Transverse colon (tissue), 4 donors: ENCODE data around the gene NT5DC1. TPM values are rescaled to one million over a fixed set of nuclear protein-coding genes. Genes with fewer than 3 reads are reported as not detected.

ENCODE experiments used
- DNase-seq: peaks from one replicate; pipeline ENCODE4 v3.0.0-alpha.2; 2019
- H3K27ac ChIP-seq, 4 donors: fragments of 200-600 bp; sonication (generic); 2 replicates each; pipeline ENCODE4 v1.5.1; 2016 to 2018; ENCODE audit warnings: inconsistent platforms in 4 of 4
- H3K27me3 ChIP-seq: fragments of 200-600 bp; sonication (generic); 2 replicates; pipeline ENCODE4 v1.5.1; 2017; ENCODE audit warnings: inconsistent platforms
- H3K36me3 ChIP-seq, 4 donors: fragments of 200-600 bp; sonication (generic); 2 replicates each; pipeline ENCODE4 v1.5.1; 2017 to 2019; ENCODE audit warnings: inconsistent platforms in 4 of 4
- H3K4me1 ChIP-seq, 4 donors: fragments of 200-600 bp; sonication (generic); 2 replicates each; pipeline ENCODE4 v1.5.1; 2017 to 2020; ENCODE audit warnings: inconsistent platforms in 4 of 4
- H3K4me3 ChIP-seq, 4 donors: fragments of 200-600 bp; sonication (generic); 1 replicate in 1 of 4; 2 replicates in 3 of 4; pipeline versions ENCODE4 v1.5.1 to v1.6.1; 2017 to 2019; ENCODE audit warnings: inconsistent platforms in 4 of 4
- H3K9me3 ChIP-seq, 2 donors: fragments of 200-600 bp; sonication (generic); 2 replicates each; pipeline ENCODE4 v1.5.1; 2017 to 2019; ENCODE audit warnings: inconsistent platforms in 2 of 2
- EP300 ChIP-seq: sonication (generic); formaldehyde crosslinking; IDR thresholded peaks from one replicate; pipeline ENCODE4 v1.6.1; 2017; ENCODE audit warnings: antibody characterized with exemption, low read depth
- POLR2A ChIP-seq: fragments of 450-650 bp; IDR thresholded peaks from one replicate; pipeline ENCODE4 v1.6.1; 2016; ENCODE audit warnings: antibody characterized with exemption, mild to moderate bottlenecking, moderate library complexity
- POLR2AphosphoS5 ChIP-seq, 3 donors: sonication (generic); formaldehyde crosslinking; IDR thresholded peaks; one replicate each; pipeline ENCODE4 v1.6.1; 2016; ENCODE audit warnings: antibody characterized with exemption in 3 of 3
- WGBS, 2 donors: methylation state at CpG; one replicate each; pipeline ENCODE4 v1.1.5; 2018; ENCODE audit warnings: low coverage in 1 of 2; 5-methylcytosine and 5-hydroxymethylcytosine counted together
- in situ Hi-C, 4 donors: fragments of 200-750 bp; cut with MboI; loops; one replicate each; pipeline versions ENCODE4 v1.15.0 to v1.15.1; 2017; ENCODE audit warnings: low sequenced_read_pairs in 3 of 4, low pct_ligation_motif_present in 1 of 4, low pct_unique_long_range_greater_than_20kb in 1 of 4
- intact Hi-C: fragments of 100-400 bp; cut with DNase I; formaldehyde crosslinking; loops from one replicate; pipeline ENCODE4 v1.15.1; 2023; ENCODE audit warnings: low total_unique reads
- total RNA-seq, 4 donors: library from RNA; depleted of rRNA; stranded (reverse); fragments of >200 nt; gene quantifications; one replicate each; pipeline ENCODE4 v1.1.0, GENCODE V29; 2016
- TF ChIP-seq, protein P1 (sequence below), 5 experiments: fragments of 200-600 bp in 3 of 5; fragments of 450-650 bp in 2 of 5; sonication (generic) in 3 of 5; IDR thresholded peaks; 1 replicate in 2 of 5; 2 replicates in 3 of 5; pipeline ENCODE4 v1.5.1; 2016 to 2017; ENCODE audit warnings: antibody characterized with exemption in 5 of 5, inconsistent platforms in 3 of 5, mild to moderate bottlenecking in 2 of 5, moderate library complexity in 1 of 5

NT5DC1 gene
- total RNA-seq, 4 donors from 2014 or later = 5.4 to 18.6 (median 12.4) TPM

GRCh38 chr6:116278481-116278829 is 177.8 kb downstream of the NT5DC1 start:
- intact Hi-C loops = no loop called here
- Histone ChIP-seq H3K4me1 (peaks cover 3 to 53% (median 41%) of the 10 kb centered on the region in 4 donors), H3K27me3 (no peaks in the 10 kb centered on the region), H3K36me3 (peaks cover 0 to 8% (median 2%) of the 10 kb centered on the region in 4 donors), H3K9me3 (no peaks in the 10 kb centered on the region), H3K4me3 (peak overlapping the region; percentile 47 to 86 (median 81)), H3K27ac (peak overlapping the region; percentile 96 to 99 (median 98))
- no peak for DNase-seq
- WGBS, 2 donors = 80% methylated on average over 11 of the region's 11 CpGs; no CpG with 5 or more reads in 1 of the 2 donors
- in situ Hi-C loops = loop anchor here in 2 of 4 donors (10.0 to 25.0 kb wide), 3 partner anchors 134 to 384 kb away; partner anchors contain the start of gene ZUP1 (in 1 of the 2)
- TF ChIP-seq POLR2A (no peak), EP300 (no peak), POLR2AphosphoS5 (IDR thresholded peaks at IDR 0.05) (no peak)

DNA sequence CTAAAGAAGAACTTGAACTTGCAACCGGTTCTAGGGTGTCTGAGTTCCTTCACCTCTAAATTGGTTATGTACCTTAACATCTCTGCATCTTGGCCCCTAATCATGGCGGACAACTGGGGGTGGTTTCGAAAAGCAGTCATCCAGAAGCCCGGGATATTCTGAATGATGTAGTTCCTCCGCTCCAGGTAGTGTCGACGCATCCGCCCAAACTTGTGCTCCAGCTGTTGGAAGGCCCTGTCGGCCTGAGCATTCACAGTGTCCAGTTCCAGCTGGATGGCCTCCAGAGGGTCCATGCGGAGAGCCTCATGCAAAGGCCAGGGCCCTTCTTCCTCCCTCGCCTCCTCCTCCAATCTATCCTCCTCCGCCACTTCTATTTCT is 178.2 kb downstream of the NT5DC1 start:
- intact Hi-C loops (no loop called here), in situ Hi-C loops (loop anchor here in 2 of 4 donors (10.0 to 25.0 kb wide), 3 partner anchors 133 to 383 kb away; partner anchors contain the start of gene ZUP1 (in 1 of the 2))
- Histone ChIP-seq H3K36me3 (peaks cover 0 to 5% (median 2%) of the 10 kb centered on the region in 4 donors), H3K4me3 (peak overlapping the region; percentile 47 to 86 (median 81)), H3K27me3 (no peaks in the 10 kb centered on the region), H3K27ac (peak overlapping the region; percentile 96 to 99 (median 98)), H3K4me1 (peaks cover 3 to 53% (median 41%) of the 10 kb centered on the region in 4 donors), H3K9me3 (no peaks in the 10 kb centered on the region)
- TF ChIP-seq POLR2AphosphoS5 (IDR thresholded peaks at IDR 0.05) = no peak
- TF ChIP-seq, protein P1, sequence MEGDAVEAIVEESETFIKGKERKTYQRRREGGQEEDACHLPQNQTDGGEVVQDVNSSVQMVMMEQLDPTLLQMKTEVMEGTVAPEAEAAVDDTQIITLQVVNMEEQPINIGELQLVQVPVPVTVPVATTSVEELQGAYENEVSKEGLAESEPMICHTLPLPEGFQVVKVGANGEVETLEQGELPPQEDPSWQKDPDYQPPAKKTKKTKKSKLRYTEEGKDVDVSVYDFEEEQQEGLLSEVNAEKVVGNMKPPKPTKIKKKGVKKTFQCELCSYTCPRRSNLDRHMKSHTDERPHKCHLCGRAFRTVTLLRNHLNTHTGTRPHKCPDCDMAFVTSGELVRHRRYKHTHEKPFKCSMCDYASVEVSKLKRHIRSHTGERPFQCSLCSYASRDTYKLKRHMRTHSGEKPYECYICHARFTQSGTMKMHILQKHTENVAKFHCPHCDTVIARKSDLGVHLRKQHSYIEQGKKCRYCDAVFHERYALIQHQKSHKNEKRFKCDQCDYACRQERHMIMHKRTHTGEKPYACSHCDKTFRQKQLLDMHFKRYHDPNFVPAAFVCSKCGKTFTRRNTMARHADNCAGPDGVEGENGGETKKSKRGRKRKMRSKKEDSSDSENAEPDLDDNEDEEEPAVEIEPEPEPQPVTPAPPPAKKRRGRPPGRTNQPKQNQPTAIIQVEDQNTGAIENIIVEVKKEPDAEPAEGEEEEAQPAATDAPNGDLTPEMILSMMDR (IDR thresholded peaks at IDR 0.05) = no peak
- no peak for TF ChIP-seq EP300
- TF ChIP-seq POLR2A = no peak
- DNase-seq = no peak
- 5 to 6% methylated on average over 11 to 12 of the region's 12 CpGs for WGBS, 2 donors

DNA sequence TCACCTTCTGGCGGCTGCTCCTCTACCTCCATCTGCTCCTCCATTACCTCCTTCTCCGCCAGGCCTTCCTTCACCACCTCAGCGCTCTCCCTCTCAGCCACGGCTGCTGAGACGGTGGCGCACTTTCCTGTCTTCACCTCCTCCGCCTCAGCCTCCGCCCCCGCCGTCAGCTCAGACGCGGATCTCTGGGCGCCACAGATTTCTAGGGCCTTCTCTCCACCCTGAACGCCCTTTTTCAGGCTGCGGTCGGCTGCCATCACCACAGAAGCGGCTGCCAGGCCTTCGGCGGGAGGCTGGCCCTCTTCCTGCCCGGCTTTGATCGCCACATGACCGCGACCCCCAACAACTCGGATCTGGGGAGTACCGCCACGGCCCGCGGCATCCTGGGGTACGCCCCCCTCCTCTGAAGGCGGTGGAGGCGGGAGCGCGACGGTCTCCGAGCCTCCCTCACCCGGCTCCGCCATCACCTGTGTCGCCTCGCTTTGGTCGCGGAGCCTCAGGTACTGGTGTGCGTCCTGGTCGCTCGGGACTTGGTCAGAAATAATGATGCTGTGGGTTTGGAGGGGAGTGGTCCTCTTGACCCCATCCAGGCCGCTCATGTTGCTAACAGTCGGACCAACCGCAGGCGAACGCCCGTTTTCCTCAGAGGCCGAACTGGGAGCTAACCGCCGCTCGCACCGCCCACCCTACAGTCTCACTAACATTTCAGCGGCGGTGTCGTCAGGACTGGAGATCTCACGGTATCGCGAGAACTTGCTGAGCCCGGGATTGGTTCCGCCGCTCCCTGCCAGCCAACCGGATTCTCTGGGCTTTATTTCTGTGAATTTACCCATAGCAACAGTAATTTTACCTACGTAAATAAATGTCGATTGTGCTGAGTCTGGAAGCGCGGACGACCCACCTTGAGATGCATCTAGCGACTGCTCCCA is 178.8 kb downstream of the NT5DC1 start, which contains the start of gene TSPYL1:
TSPYL1 (minus strand) TSS at position 699 of the 929 bp plus-strand sequence; CDS start at position 599, 100 bp downstream.
- Histone ChIP-seq H3K4me1 (peaks cover 3 to 51% (median 39%) of the 10 kb centered on the region in 4 donors), H3K36me3 (no peaks in the 10 kb centered on the region), H3K9me3 (no peaks in the 10 kb centered on the region), H3K27me3 (no peaks in the 10 kb centered on the region), H3K4me3 (peak within 1 kb of the TSS; percentile 49 to 86 (median 81)), H3K27ac (peak within 1 kb of the TSS; percentile 96 to 99 (median 98))
- TF ChIP-seq, protein P1 (IDR thresholded peaks at IDR 0.05) = no peak
- TF ChIP-seq POLR2A = peak; percentile 98
- no peak for TF ChIP-seq EP300
- TF ChIP-seq POLR2AphosphoS5 (IDR thresholded peaks at IDR 0.05) = peak; percentile 99
- WGBS, 2 donors = 0 to 2% methylated on average over 1 to 61 of the region's 71 CpGs
- intact Hi-C loops = loop anchor here (10.0 kb wide), 1 partner anchor 255 kb away; no protein-coding TSS in a partner anchor
- DNase-seq = peak; percentile 97
- in situ Hi-C loops = loop anchor here in 3 of 4 donors (10.0 to 25.0 kb wide), 3 partner anchors 133 to 383 kb away; partner anchors contain the start of gene ZUP1 (in 1 of the 3)

- Histone ChIP-seq H3K36me3 (no peaks in the 10 kb centered on the region), H3K27ac (peak overlapping the region; percentile 96 to 99 (median 98)), H3K27me3 (no peaks in the 10 kb centered on the region), H3K9me3 (no peaks in the 10 kb centered on the region), H3K4me3 (peak overlapping the region; percentile 49 to 86 (median 81)), H3K4me1 (peaks cover 3 to 42% (median 35%) of the 10 kb centered on the region in 4 donors)
- in situ Hi-C loops = loop anchor here in 2 of 4 donors (10.0 to 25.0 kb wide), 3 partner anchors 132 to 382 kb away; partner anchors contain the start of gene ZUP1 (in 1 of the 2)
- 9 to 10% methylated on average over 7 to 8 of the region's 8 CpGs for WGBS, 2 donors
- intact Hi-C loops = loop anchor here (10.0 kb wide), 1 partner anchor 254 kb away; no protein-coding TSS in a partner anchor
- no peak for DNase-seq
- TF ChIP-seq, protein P1 (IDR thresholded peaks at IDR 0.05) = no peak
- TF ChIP-seq POLR2AphosphoS5 (IDR thresholded peaks at IDR 0.05) = no peak
- no peak for TF ChIP-seq EP300
- no peak for TF ChIP-seq POLR2A
These were observed 179.7 kb downstream of the NT5DC1 start for GRCh38 chr6:116280161-116280932.
